Middle frontal gyrus (tissue), 1 donor: ENCODE results near the gene RIOX2.
"Not testable (repeated sequence)": the region's sequence is repeated elsewhere in the genome, so short reads cannot be mapped to it uniquely, and the experiment has no call there.

Experiments used
- DNase-seq: peaks from one replicate; pipeline ENCODE4 v3.0.0-alpha.2; 2015; ENCODE audit warnings: low spot score; ENCODE audit errors: extremely low spot score

Gene RIOX2

DNA sequence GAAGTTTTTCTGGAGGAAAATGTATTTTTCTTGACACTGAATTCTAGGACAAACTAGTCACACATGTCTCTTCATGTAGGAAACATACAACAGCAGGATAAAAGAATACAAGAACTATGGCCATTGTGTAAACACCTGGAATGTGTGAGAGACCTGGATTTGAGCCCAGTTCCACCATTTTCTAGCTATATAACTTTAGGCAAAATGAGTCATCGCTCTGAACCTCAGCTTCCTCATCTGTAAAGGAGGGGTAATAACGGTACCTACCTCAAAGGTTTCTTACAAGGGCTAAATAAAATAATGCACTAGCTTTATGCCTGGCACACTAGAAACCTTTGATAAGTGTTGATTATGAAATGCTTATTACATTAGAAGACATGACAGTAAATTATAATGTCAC lies 57.8 kb downstream of the RIOX2 start:
- DNase-seq = no peak

GRCh38 chr3:97911459-97911858 lies 60.8 kb downstream of the RIOX2 start:
- no peak for DNase-seq

GRCh38 chr3:97910931-97911351 lies 61.3 kb downstream of the RIOX2 start:
- DNase-seq = no peak

- DNase-seq = not testable (repeated sequence)
Measured at GRCh38 chr3:97910236-97910831, 61.9 kb downstream of the RIOX2 start.

DNA sequence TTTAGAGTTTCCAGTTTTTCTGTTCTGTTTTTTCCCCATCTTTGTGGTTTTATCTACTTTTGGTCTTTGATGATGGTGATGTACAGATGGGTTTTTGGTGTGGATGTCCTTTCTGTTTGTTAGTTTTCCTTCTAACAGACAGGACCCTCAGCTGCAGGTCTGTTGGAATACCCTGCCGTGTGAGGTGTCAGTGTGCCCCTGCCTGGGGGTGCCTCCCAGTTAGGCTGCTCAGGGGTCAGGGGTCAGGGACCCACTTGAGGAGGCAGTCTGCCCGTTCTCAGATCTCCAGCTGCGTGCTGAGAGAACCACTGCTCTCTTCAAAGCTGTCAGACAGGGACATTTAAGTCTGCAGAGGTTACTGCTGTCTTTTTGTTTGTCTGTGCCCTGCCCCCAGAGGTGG lies 62.4 kb downstream of the RIOX2 start:
- not testable (repeated sequence) for DNase-seq

DNA sequence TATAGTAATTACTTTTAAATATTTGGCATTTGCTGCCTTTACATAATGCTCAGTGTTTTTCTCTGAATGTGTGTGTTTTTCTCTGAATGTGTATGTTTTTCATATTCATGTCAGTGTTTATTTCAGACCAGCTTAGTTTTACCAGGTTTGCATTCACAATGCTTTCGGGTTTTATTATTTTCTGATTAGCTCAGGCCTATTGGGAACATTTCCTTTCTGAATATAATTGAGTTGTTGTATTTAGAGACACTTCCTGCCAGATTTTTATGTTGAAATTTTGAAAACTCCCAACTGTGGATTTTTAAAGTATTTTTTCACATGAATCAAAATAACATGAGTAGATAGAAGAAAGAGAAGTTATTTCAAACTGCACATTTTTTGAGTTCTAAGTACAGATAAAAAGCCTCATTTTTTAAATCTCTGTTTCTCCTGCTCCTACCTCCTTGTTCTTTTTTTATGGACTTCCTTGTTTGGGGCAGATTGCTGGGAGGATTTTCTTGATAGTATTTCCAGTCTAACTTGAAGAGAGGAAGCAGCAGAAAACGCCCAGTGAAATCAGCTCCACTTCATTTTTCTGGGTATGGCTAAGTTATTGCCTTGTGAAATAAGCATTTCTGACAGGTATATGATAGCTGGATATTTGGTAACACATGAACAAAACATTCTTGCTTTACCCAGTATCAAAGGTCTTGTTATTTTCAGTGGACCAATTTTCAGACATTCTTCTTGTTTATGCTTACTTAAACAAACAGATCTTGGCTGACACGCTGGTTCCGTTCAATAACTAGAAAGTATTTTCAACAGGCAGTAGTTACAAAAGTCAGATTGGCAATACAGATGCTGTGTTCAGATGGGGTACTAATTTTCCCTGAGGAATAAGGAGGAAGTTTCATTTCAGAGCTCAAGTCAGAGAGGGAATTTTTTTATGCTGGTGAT lies 70.7 kb downstream of the RIOX2 start:
- DNase-seq = no peak

DNA sequence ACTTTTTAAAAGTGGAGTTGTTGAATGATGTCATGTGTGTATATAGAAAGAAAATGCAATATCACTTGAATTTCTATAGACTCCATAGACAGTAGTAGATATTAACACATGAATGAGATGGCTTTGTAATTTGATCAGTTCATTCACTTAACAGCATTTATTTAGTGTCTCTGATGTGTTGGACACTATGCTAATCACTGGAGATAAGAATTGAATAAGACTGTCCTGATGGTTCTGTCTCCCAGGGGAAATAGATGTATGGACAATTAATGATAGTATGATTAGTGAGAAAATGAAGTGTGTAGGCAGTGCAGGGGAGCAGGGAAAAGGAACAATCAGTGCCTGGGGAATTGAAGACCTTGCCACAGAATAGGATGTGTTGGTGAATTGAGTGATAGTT lies 72.9 kb downstream of the RIOX2 start:
- DNase-seq = no peak

- DNase-seq = no peak
Measured at GRCh38 chr3:97896547-97896946, 75.7 kb downstream of the RIOX2 start.

GRCh38 chr3:97896129-97896528 lies 76.1 kb downstream of the RIOX2 start:
- DNase-seq = no peak

DNA sequence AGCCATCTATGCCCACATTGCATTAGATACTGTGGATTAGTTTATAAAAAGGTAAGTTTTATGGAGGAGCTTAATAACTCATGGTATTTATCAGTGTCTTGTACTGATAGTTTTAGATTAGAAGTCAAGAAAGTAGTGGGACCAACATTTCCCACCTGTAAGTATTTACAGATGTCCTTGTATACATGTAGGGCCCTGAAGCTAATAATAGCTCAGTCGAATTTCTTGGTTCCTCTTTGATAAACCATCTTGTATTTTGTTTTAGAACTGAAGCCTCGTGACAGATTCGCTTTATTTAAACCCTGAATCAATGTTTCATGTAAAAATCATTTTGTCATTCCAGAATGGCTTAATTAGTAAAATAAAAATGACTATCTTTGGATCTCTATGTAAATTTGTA lies 77.0 kb downstream of the RIOX2 start:
- DNase-seq = no peak

GRCh38 chr3:97892852-97893251 lies 79.4 kb downstream of the RIOX2 start:
- DNase-seq = no peak
